GM23248 (cell line): ENCODE results near the gene ATP2A3. TPM values are rescaled to one million over a fixed set of nuclear protein-coding genes. Genes with fewer than 3 reads are reported as not detected.

Experiments
- DNase-seq: peaks from one replicate; pipeline ENCODE4 v3.0.0-alpha.2; 2015
- H2AFZ ChIP-seq: fragments of 200-600 bp; sonication (generic); 2 replicates; pipeline ENCODE4 v1.6.1; 2016; ENCODE audit warnings: antibody characterized with exemption
- H3F3A ChIP-seq: fragments of 200-600 bp; sonication (generic); 2 replicates; pipeline ENCODE4 v1.6.1; 2016; ENCODE audit warnings: mild to moderate bottlenecking, antibody characterized with exemption, mixed run types; ENCODE audit not compliant: insufficient read depth
- H3K27ac ChIP-seq: fragments of 200-600 bp; sonication (generic); 2 replicates; pipeline ENCODE4 v1.5.1; 2016; ENCODE audit warnings: mild to moderate bottlenecking
- H3K27me3 ChIP-seq: fragments of 200-600 bp; sonication (generic); replicated peaks from 2 replicates; pipeline ENCODE4 v1.6.1; 2016; ENCODE audit warnings: mild to moderate bottlenecking; ENCODE audit not compliant: insufficient read depth
- H3K36me3 ChIP-seq: fragments of 200-600 bp; sonication (generic); 2 replicates; pipeline ENCODE4 v1.6.1; 2016; ENCODE audit warnings: low read depth, mild to moderate bottlenecking
- H3K4me1 ChIP-seq: fragments of 200-600 bp; sonication (generic); 2 replicates; pipeline ENCODE4 v1.6.1; 2016; ENCODE audit warnings: mild to moderate bottlenecking; ENCODE audit not compliant: insufficient read depth
- H3K4me2 ChIP-seq: fragments of 200-600 bp; sonication (generic); one replicate; pipeline ENCODE4 v1.6.1; 2016; ENCODE audit warnings: mild to moderate bottlenecking; ENCODE audit not compliant: unreplicated experiment
- H3K4me3 ChIP-seq: fragments of 200-600 bp; sonication (generic); 2 replicates; pipeline ENCODE4 v1.5.1; 2016; ENCODE audit warnings: mild to moderate bottlenecking
- H3K79me2 ChIP-seq: fragments of 200-600 bp; sonication (generic); 2 replicates; pipeline ENCODE4 v1.6.1; 2016; ENCODE audit warnings: mild to moderate bottlenecking; ENCODE audit not compliant: insufficient read depth
- H3K9ac ChIP-seq: fragments of 200-600 bp; sonication (generic); 2 replicates; pipeline ENCODE4 v1.6.1; 2016; ENCODE audit warnings: mild to moderate bottlenecking
- H3K9me2 ChIP-seq: fragments of 200-600 bp; sonication (generic); 2 replicates; pipeline ENCODE4 v1.6.1; 2016; ENCODE audit warnings: mixed run types, mild to moderate bottlenecking, moderate library complexity; ENCODE audit not compliant: insufficient read depth
- H3K9me3 ChIP-seq: fragments of 200-600 bp; sonication (generic); one replicate; pipeline ENCODE4 v1.6.1; 2017; ENCODE audit warnings: low read depth
- H4K20me1 ChIP-seq: fragments of 200-600 bp; sonication (generic); 2 replicates; pipeline ENCODE4 v1.6.0; 2016; ENCODE audit not compliant: insufficient read depth
- EZH2 ChIP-seq: fragments of 200-600 bp; sonication (generic); IDR thresholded peaks from 2 replicates; pipeline ENCODE4 v1.6.1; 2018; ENCODE audit warnings: antibody characterized with exemption, mild to moderate bottlenecking; ENCODE audit not compliant: insufficient read depth, poor library complexity, severe bottlenecking
- EZH2phosphoT487 ChIP-seq: fragments of 200-600 bp; sonication (generic); IDR thresholded peaks from 2 replicates; pipeline ENCODE4 v1.6.1; 2018; ENCODE audit warnings: antibody characterized with exemption, moderate library complexity, mild to moderate bottlenecking, low read depth; ENCODE audit not compliant: insufficient read depth
- WGBS, 2 experiments: methylation state at CpG; one replicate each; pipeline ENCODE4 v1.1.6; 2015 to 2017; ENCODE audit warnings: low lambda C conversion rate in 2 of 2, low coverage in 1 of 2; ENCODE audit errors: missing lambda C conversion rate in 2 of 2; 5-methylcytosine and 5-hydroxymethylcytosine counted together
- in situ Hi-C: fragments of 300-500 bp; cut with MboI; formaldehyde crosslinking; loops from 2 replicates; pipeline ENCODE4 v1.15.0; 2020
- polyA plus RNA-seq: library from polyadenylated mRNA; unstranded; fragments of >200 nt; fragmentation: Nextera tagmentation; extraction: Ambion mirVana; gene quantifications from 2 replicates; pipeline ENCODE4 v1.2.1, GENCODE V29; 2016
- total RNA-seq: library from RNA; depleted of rRNA; stranded (reverse); fragments of >200 nt; shearing (Covaris generic); gene quantifications from 2 replicates; pipeline ENCODE4 v1.2.3, GENCODE V29; 2014

ATP2A3 gene
- total and polyA plus RNA-seq, 2 experiments from 2014 or later, result 0.81 to 0.86 TPM

DNA sequence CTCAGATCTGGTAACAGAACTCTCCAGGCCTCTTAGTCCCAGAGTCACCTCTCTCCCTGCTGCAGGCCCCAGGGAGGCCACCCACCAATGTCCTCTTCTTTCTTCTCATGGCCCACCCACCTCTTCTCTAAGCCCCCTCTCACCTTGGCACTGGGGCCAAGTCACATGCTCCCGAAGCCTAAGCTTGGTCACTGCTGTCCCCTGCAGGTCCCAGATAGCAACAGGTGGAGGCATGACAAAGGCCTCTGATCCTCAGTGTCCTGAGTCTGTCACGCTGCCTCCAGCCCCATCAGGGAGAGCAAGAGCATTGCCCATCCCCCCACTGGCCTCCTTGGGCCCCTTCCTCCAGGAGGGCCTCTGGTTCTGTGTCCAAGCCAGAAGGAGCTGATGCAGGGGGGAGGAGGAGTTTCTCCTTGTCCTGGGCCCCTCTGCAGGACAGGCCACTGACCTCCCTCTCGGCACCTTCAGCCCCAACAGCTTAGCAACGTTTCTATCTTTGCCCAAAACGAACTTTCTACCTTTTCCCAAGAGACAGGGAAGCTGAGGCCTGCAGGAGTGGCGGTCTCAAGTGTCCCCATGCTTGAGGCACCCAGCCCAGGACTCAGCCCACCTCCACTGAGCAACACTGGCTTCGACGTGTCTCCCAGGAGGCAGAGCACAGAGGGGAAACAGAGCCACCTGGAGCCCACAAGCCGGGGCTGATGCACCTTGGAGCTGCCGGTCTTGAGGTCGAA lies 56.6 kb downstream of the ATP2A3 start:
- Histone ChIP-seq H2AFZ (no peak overlapping the region), H3K79me2 (no peaks in the 10 kb centered on the region), H3K9ac (no peak overlapping the region), H3K4me1 (no peaks in the 10 kb centered on the region), H3K27ac (no peak overlapping the region), H3K4me2 (no peak overlapping the region), H3K4me3 (no peak overlapping the region), H4K20me1 (no peaks in the 10 kb centered on the region), H3K9me3 (no peaks in the 10 kb centered on the region), H3F3A (no peaks in the 10 kb centered on the region), H3K9me2 (no peaks in the 10 kb centered on the region), H3K27me3 (no peaks in the 10 kb centered on the region), H3K36me3 (no peaks in the 10 kb centered on the region)
- 74 to 77% methylated on average over 11 of the region's 11 CpGs for WGBS, 2 experiments
- DNase-seq, result no peak
- no peak for TF ChIP-seq EZH2
- TF ChIP-seq EZH2phosphoT487, result no peak
- in situ Hi-C loops, result no loop called here

DNA sequence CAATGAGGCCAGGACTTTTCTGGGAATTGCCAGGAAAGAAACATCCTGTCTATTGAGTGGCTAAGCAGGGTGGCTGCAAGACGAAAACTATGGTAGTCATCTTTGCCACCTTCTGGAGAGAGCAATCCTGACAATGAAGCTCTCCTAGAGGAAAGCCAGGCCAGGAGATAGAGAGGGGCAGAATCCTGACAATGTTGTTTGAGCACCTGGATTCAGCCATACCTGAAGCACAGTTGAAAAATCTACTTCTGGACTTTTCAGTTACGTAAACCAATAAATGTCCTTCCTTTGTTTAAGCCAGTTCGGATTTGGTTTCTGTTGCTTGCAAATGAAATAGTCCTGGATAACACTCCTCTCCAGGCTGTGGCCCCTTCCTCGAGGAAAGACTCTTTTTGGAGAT lies 57.4 kb downstream of the ATP2A3 start:
- Histone ChIP-seq H3K79me2 (no peaks in the 10 kb centered on the region), H3K9me2 (no peaks in the 10 kb centered on the region), H3F3A (no peaks in the 10 kb centered on the region), H3K36me3 (no peaks in the 10 kb centered on the region), H2AFZ (no peak overlapping the region), H3K9ac (no peak overlapping the region), H3K27ac (no peak overlapping the region), H3K4me2 (no peak overlapping the region), H4K20me1 (no peaks in the 10 kb centered on the region), H3K4me1 (no peaks in the 10 kb centered on the region), H3K9me3 (no peaks in the 10 kb centered on the region), H3K4me3 (no peak overlapping the region), H3K27me3 (no peaks in the 10 kb centered on the region)
- no peak for TF ChIP-seq EZH2
- no peak for TF ChIP-seq EZH2phosphoT487
- DNase-seq, result no peak
- in situ Hi-C loops, result no loop called here
- 58 to 65% methylated on average over 4 of the region's 4 CpGs for WGBS, 2 experiments

DNA sequence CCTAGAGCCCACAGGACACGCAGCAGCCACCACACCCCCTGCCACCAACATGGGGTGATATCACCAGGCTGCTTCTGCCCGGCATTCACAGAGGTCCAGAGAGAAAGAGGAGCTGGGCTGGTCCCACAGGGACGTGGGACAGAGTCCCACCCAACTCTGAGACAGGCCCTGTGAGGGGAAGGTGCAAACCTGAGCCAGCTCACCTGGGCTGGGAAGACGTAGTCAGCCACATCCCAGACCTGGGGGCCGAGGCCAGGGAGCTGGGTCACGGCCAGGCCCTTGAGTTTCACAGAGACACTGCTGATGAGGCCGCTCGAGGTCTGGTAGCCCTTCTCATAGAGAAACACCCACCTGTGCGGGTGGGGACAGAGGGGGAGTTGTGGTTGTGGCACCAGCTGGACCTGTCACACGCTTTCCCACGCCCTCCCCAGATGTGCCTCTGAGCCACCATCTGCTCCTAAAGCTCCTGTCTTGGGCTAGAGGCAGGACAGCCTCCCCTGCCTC lies 59.2 kb downstream of the ATP2A3 start:
- Histone ChIP-seq H2AFZ (no peak overlapping the region), H3K27me3 (no peaks in the 10 kb centered on the region), H4K20me1 (no peaks in the 10 kb centered on the region), H3K4me1 (no peaks in the 10 kb centered on the region), H3K36me3 (no peaks in the 10 kb centered on the region), H3K79me2 (no peaks in the 10 kb centered on the region), H3K9me3 (no peaks in the 10 kb centered on the region), H3K9ac (no peak overlapping the region), H3K9me2 (no peaks in the 10 kb centered on the region), H3K4me3 (no peak overlapping the region), H3F3A (no peaks in the 10 kb centered on the region), H3K27ac (no peak overlapping the region), H3K4me2 (no peak overlapping the region)
- 87 to 89% methylated on average over 11 of the region's 11 CpGs for WGBS, 2 experiments
- TF ChIP-seq EZH2, result no peak
- TF ChIP-seq EZH2phosphoT487, result no peak
- no peak for DNase-seq
- in situ Hi-C loops, result no loop called here

DNA sequence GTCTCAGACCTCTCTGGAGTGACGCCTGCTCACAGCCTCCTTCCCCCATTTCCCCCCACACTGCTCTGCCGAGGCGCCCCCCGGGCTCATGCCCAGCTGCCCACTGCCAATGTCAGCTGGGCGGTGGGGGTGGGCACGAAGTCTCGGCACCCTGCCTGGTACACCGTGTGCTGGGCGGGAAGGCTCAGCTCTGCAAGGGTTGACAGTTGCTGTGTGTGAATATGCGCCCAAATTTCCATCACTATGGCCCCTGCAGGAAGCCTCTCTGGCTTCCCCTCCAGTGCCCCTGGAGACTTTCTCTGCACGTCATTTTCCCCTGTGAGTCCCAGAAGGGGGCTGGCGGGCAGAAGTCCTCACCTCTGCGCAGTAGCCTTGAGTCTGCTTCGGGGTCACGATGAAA lies 59.7 kb downstream of the ATP2A3 start:
- H3K9me2 ChIP-seq, result no peaks in the 10 kb centered on the region
- WGBS, 2 experiments, result 64 to 67% methylated on average over 12 to 15 of the region's 15 CpGs
- no peaks in the 10 kb centered on the region for H3K36me3 ChIP-seq
- no peaks in the 10 kb centered on the region for H3K27me3 ChIP-seq
- no peaks in the 10 kb centered on the region for H3K4me1 ChIP-seq
- H3K9ac ChIP-seq, result no peak overlapping the region
- no peaks in the 10 kb centered on the region for H3K9me3 ChIP-seq
- H2AFZ ChIP-seq, result no peak overlapping the region
- H3F3A ChIP-seq, result no peaks in the 10 kb centered on the region
- TF ChIP-seq EZH2 (no peak), EZH2phosphoT487 (no peak)
- H3K4me2 ChIP-seq, result no peak overlapping the region
- no peaks in the 10 kb centered on the region for H3K79me2 ChIP-seq
- in situ Hi-C loops, result no loop called here
- H4K20me1 ChIP-seq, result no peaks in the 10 kb centered on the region
- H3K4me3 ChIP-seq, result no peak overlapping the region
- no peak for DNase-seq
- H3K27ac ChIP-seq, result no peak overlapping the region
